NCI-H524 treated with DMSO at 0.1 percent for 48 hours (cell line): Measurements from ENCODE around the gene UBXN11.
"Not testable (repeated sequence)": the region's sequence is repeated elsewhere in the genome, so short reads cannot be mapped to it uniquely, and the experiment has no call there.

Experiments
- DNase-seq: peaks from one replicate; lab custom pipeline; 2025; lab: John Stamatoyannopoulos, UW

Gene UBXN11

DNA sequence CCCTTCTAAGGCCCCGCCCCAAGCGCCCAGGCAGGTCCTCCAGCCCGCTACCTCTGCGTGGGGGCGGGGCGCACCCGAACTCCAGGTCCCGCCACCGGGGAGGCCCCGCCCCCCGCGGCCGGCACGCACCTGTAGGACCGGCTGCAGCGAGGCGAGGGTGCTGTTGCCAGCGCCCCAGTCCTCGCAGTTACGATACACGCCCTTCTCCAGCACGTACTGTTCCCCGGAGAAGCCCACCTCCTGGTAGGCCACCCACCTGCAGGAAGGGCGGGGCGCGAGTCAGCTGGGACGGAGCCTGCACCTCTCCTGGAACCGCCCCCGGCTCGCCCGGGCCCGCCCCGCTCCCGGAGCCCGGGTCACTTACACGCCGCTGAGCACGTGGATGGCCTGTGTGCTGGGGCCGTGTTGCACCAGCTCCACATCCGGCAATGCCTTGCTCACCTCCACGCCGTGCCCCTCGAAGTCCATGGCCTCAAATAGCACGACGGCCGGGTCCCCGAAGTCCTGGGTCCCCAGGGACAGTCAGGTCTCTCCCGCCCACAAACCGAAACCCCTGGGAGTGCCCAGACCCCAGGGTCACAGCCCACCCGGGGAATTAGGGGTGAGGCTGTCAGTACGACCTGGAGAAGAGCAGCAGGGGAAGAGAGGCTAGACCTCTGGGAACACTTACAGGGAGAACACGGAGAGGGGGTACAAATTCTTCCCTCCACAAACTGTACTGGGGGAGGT is 30.2 kb upstream of the UBXN11 start:
- no peak for DNase-seq

DNA sequence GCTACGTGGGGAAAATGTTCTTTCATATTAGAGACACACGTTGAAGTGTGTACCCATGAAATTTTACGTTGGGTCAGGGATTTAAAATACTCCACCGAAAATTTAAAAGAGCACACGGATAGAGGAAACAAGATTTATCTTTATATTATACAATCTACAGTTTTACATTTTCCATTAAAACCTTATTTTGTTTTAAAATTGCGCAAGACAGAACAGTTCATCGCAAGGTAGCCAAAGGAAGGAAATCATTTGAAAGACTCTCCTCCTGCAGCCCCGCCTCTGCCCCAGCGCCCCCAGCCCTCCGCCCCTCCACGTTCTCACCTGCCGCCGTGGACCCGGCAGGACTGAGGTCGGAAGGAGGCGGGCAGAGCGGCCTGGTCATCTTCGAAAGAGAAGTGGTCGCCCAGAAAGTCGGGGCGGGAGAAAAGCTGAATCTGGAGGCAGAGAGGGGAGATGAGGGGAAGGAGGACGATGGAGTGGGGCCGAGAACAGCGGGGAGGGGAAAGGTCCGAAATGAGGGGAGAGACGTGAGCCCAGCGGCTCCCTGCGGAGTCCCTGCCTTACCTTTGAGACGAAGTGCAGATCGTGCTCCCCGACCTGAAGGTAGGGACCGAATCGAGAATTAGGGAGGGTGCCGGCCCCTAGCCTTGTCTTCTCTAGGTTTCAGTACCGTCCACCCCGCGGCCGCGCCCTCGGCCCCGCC is 29.5 kb upstream of the UBXN11 start:
- DNase-seq: no peak

GRCh38 chr1:26333312-26333711 is 26.9 kb upstream of the UBXN11 start:
- DNase-seq: not testable (repeated sequence)

DNA sequence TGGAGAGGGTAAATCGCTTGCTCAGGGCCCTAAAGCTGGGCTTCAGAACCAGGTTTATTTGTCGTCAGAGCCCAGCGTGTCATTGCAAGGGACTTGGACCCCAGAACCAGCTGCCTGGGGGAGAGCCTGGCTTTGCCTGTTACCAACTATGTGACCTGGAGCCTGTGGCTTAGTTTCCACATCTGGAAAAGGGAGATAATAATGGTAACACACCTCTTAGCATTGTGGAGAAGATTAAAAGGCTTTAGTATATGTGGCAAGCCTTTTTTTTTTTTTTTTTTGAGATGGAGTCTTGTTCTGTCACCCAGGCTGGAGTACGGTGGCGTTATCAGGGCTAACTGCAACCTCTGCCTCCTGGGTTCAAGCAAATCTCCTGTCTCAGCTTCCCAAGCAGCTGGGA is 23.8 kb upstream of the UBXN11 start:
- DNase-seq: no peak

DNA sequence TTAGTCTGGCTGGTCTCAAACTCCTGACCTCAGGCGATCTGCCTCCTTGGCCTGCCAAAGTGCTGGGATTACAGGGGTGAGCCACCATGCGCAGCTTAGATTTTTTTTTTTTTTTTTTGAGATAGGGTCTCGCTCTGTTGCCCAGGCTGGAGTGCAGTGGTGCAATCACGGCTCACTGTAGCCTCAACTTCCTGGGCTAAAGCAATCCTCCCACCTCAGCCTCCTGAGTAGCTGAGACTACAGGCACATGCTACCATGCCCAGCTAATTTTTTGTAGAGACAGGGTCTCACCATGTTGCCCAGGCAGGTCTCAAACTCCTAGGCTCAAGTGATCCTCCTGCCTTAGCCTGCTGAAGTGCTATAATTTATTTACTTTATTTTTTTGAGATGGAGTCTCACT is 22.9 kb upstream of the UBXN11 start:
- DNase-seq: not testable (repeated sequence)

- DNase-seq: no peak
These were observed 22.2 kb upstream of the UBXN11 start for GRCh38 chr1:26328597-26328996.

DNA sequence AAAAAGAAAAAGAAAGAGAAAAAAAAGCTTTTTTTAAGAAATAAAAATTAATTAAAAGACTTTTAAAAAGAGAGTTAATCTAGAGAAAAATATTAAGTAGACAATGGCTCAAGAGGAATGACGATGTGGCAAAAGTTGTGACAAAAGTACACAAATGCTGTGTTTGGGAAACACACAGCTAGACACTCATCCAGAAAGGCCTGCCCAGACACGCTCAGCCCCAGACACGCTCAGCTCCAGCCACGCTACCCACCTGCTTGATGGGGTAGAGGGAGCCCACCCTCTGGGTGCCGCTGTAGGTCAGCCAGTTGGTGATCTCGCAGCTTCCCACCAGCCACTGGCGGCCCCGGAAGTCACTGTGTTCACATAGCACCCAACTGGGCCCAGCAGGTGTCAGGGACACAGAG is 21.5 kb upstream of the UBXN11 start:
- DNase-seq: no peak

DNA sequence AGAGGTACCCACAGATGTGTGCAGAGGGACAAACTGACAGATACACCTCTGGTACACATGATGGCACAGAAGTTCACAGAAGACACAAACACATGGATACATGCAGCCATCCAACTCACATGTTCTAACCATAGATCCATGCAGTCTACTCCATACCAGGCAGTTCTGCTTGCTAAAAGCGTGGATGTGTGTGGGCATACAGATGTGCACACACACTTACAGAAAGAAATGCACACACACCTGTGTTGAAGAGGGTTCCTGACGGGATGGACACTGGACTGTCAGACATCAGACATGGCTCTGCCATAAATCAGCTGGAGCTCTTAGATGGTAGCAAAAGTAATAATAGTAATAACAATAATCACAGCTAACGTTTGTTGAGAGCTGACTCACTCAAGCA is 18.1 kb upstream of the UBXN11 start:
- no peak for DNase-seq

DNA sequence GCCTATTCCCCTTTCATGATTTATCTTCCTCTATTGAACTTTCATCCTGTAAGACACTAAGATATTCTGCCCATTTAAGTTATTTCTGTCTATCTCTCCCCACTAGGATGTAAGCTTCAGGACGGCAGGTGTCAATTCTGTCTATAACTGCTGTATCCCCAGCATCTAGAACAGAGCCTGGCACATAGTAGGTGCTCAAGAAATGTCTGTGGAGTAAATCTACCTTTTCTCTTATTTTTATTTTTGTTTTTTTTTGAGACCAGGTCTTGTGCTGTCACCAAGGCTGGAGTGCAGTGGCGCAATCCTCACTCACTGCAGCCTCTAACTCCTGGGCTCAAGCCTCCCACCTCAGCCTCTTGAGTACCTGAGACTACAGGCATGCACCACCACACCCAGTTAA is 16.9 kb upstream of the UBXN11 start:
- DNase-seq: no peak

DNA sequence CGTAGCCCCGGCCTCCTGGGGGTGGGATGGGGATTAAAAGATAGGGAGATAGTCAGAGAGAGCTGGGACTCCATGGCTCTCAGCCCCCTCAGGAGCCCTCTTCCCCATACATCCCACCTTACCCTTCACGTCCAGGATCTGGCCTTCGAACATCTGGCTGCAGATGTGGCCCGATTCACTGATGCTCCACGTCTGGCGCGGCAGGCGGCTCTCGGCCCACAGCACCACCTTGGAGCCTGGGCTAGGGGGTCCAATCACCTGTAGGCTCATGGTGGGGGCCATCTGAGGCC is 15.6 kb upstream of the UBXN11 start:
- no peak for DNase-seq

DNA sequence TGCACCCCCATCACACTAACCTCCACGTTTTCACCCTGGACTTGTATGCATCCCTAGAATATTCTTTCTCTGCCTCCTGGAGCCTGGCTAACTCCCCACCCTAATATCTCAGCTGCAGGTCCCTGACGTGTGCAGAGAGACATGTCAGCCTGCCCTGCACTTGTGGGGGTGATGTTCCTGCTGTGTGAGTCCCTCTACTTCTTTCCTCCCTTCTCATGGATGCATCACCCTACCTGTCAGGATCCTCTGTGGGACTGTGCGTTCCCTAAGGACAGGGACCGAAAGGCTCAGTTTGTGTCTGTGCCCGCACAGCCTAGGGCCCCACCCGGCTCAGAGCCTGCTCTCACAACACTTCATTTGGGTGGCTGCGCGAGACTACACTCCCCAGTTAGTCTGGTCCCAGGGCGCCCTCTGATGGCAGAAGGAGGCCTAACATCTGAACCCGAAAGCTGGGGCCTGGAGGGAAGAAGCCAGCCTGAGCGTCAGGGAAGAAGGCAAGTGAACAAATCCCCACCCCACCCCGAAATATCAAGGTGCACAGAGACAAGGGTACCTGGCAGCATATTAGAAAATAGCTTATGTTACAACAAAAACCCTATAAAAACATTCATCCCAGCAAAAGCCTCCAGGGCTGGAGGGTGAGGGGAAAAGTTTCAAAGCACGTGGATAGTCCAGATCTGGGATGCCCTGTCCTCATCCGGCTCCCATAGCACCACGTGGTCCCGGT is 15.0 kb upstream of the UBXN11 start:
- no peak for DNase-seq

DNA sequence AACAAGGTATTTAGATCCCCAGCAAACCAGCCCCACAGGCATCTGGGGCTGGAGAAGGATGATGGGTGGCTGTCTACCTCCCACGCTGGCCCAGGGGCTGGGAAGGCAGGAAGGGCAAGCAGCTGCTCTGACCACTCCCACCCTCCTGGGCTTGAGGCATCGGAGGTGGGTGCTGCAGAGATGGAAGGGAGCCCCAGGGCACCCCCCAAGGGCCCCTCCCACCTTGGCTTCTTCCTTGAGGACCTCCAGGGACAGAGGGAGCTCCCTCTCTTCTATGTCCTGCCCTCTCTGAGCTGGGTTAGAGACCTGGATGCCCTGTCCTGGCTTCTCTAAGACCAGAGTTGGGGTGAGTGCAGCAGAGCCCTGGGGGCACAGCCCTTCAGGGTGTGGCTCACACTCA is 14.5 kb upstream of the UBXN11 start:
- no peak for DNase-seq

- DNase-seq: no peak
These were observed 12.1 kb upstream of the UBXN11 start for GRCh38 chr1:26318338-26319064.

- no peak for DNase-seq
These were observed 11.3 kb upstream of the UBXN11 start, which contains the start of gene CD52 for GRCh38 chr1:26317612-26318337. Gene CD52 (plus strand): TSS chr1:26317958. CDS start chr1:26318018, 60 bp downstream.

DNA sequence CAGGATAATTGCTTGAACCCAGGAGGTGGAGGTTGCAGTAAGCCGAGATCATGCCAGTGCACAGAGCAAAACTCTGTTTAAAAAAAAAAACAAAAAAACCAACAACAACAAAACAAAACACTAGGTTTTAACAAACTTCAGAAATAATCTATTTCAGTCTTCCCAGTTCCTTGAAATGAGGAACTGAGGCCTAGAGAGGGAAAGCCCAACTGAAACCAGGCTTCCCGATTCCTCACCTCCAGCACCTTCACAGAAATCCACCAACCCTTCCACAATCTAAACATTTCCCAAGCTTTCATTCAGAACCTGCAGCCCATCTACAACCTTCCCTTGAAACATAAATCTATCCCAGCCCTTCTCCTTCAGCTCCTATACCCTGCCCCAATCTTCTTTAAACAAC is 10.7 kb upstream of the UBXN11 start:
- no peak for DNase-seq

DNA sequence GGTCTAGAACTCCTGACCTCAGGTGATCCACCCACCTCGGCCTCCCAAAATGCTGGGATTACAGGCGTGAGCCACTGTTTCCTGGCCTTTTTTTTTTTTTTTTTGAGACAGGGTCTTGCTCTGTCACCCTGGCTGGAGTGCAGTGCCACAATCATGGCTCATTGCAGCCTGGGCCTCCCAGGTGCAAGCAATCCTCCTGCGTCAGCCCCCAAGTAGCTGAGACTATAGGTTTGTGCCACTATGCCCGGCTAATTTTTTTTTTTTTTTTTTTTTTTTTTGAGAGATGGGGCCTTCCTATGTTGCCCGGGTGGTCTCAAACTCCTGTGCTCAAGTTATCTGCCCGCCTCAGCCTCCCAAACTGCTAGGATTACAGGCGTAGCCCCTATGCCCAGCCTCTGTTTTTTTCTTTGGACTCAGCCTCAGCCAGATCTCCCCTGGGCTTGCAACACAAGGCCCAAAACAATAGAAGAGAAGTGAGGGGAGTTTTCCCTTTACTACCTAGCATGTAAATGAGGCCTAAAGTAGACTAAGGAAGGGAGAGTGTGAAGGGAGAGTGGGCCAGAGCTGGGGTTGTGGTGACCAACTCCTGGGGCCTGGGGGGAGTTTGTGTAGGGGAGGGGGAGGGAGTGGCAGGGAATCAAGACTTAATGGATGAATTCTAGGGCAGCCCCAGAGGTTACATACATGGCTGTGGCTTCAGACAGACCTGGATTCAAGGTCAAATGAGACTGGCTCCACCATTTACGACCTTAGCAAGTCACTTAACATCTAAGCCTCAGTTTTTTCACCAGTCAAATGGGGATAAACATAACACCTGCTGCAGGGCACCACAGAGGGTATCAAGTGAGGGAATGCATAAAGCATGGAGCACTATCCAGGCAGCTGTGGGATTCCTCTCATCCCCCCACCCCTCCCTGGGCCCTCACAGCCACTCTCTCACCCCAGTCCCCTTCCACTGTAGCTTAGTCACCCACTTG is 9.7 kb upstream of the UBXN11 start:
- DNase-seq: no peak

GRCh38 chr1:26314501-26314900 is 8.1 kb upstream of the UBXN11 start:
- DNase-seq: no peak

DNA sequence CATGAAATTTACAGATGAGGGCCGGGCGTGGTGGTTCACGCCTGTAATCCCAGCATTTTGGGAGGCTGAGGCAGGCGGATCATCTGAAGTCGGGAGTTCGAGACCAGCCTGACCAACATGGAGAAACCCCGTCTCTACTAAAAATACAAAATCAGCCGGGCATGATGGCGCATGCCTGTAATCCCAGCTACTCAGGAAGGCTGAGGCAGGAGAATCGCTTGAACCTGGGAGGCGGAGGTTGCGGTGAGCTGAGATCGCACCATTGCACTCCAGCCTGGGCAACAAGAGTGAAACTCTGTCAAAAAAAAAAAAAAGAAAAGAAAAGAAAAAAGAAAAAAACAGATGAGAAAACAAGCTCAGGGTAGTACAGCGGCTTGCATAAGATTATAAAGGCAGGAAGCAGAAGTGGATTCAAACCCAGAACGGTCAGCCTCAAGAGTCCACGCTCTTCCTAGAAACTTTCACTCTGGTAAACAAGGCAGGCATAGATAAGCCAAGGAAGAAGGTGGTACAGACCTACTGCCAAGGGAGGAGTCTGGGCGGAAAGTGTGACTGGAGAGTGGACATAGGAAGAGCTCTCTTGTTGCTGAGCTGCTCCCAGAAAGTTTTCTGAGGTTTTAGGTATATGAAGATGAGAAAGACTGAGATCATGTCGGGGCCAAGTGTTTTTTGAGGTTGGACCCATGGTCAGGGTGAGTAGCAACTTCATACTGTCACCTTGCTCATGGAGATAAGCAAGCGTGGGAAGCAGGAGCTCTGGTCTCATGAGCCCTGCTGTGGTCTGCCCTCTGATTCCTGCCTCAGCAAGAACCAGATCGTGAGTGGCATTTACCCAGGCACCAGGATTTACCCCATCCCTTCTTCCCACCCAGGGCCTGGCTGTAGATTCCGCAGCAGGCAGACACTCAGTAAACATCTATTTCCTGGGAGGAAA is 1.8 kb upstream of the UBXN11 start:
- DNase-seq: not testable (repeated sequence)

DNA sequence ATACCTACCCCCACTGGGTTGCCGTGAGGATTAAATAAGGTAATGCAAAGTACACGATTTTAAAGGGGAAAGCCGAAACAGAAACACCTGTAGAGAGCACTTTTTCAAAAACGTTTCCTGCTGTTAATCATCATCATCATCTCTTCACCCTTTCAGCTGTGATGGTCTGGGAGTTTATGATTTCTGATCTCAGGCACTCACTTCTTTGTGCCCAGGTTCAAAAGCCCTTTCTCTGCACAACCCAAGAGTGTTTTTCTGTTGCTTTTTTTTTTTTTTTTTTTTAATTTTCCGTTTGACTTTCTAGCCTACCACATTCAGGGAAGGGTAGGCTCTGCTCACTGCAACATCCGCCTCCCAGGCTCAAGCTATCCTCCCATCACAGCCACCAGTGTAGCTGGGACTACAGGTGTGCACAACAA is 936 bp upstream of the UBXN11 start:
- no peak for DNase-seq
